Uterine smooth muscle cell (primary cell): ENCODE measurements around the gene MRPL34. TPM values are rescaled to one million over a fixed set of nuclear protein-coding genes. Genes with fewer than 3 reads are reported as not detected.

ENCODE experiments used
- total RNA-seq: library from RNA; depleted of rRNA; stranded (reverse); fragments of >200 nt; gene quantifications from 2 replicates; pipeline ENCODE4 v1.2.3, GENCODE V29; 2014

Gene MRPL34
- 33.4 and 35.2 TPM in 2 replicates for total RNA-seq

GRCh38 chr19:17305517-17306284 lies at the start of gene MRPL34:
TSS of gene MRPL34 (plus strand) at chr19:17305872. CDS start at chr19:17305893, 21 bp downstream.

GRCh38 chr19:17264641-17264979 lies 41.1 kb upstream of the MRPL34 start, which contains the start of gene USHBP1:
TSS of gene USHBP1 (minus strand) at chr19:17264745. CDS start at chr19:17264299, 446 bp downstream.

GRCh38 chr19:17266975-17267788 lies 38.5 kb upstream of the MRPL34 start, which contains the start of gene BABAM1:
TSS of gene BABAM1 (plus strand) at chr19:17267443. CDS start at chr19:17268807, 1,364 bp downstream.

GRCh38 chr19:17281391-17282304 lies 24.0 kb upstream of the MRPL34 start, which contains the start of gene ANKLE1:
TSS of gene ANKLE1 (plus strand) at chr19:17281901. CDS start at chr19:17281921, 20 bp downstream.

GRCh38 chr19:17303167-17303939 lies 2.3 kb upstream of the MRPL34 start, which contains the start of gene ABHD8:
TSS of gene ABHD8 (minus strand) at chr19:17303425. CDS start at chr19:17301616, 1,809 bp downstream.

GRCh38 chr19:17309198-17309964 lies 3.7 kb downstream of the MRPL34 start, which contains the start of gene DDA1:
TSS of gene DDA1 (plus strand) at chr19:17309563. CDS start at chr19:17309655, 92 bp downstream.

GRCh38 chr19:17334414-17335409 lies 29.0 kb downstream of the MRPL34 start, which contains the start of gene ANO8:
TSS of gene ANO8 (minus strand) at chr19:17334855. CDS start at chr19:17334670, 185 bp downstream.

GRCh38 chr19:17336872-17337674 lies 31.4 kb downstream of the MRPL34 start, which contains the start of gene GTPBP3:
TSS of gene GTPBP3 (plus strand) at chr19:17337553. CDS start at chr19:17337612, 59 bp downstream.

Other genes starting within 250 kb of the MRPL34 start
- 2.7 and 7.6 TPM in 2 replicates for gene HAUS8, start 230.4 kb upstream of the MRPL34 start, total RNA-seq
- 76.7 and 80.3 TPM in 2 replicates for gene MYO9B, start 230.1 kb upstream of the MRPL34 start, total RNA-seq
- gene USE1, start 90.5 kb upstream of the MRPL34 start, total RNA-seq, result 20.7 and 35.5 TPM in 2 replicates
- gene OCEL1, start 79.6 kb upstream of the MRPL34 start, total RNA-seq, result 1.8 and 5.0 TPM in 2 replicates
- 48.8 and 51.2 TPM in 2 replicates for gene NR2F6, start 60.0 kb upstream of the MRPL34 start, total RNA-seq
- under 0.01 TPM in 1 of 2 replicates, not detected in the other for gene USHBP1, start 41.1 kb upstream of the MRPL34 start, total RNA-seq
- 80.6 and 96.4 TPM in 2 replicates for gene BABAM1, start 38.4 kb upstream of the MRPL34 start, total RNA-seq
- gene ANKLE1, start 24.0 kb upstream of the MRPL34 start, total RNA-seq, result 0.44 and 1.00 TPM in 2 replicates
- 10.8 and 20.4 TPM in 2 replicates for gene ABHD8, start 2.4 kb upstream of the MRPL34 start, total RNA-seq
- gene DDA1, start 3.7 kb downstream of the MRPL34 start, total RNA-seq, result 16.2 and 25.8 TPM in 2 replicates
- gene ANO8, start 29.0 kb downstream of the MRPL34 start, total RNA-seq, result 5.4 and 6.3 TPM in 2 replicates
- 16.9 and 27.0 TPM in 2 replicates for gene GTPBP3, start 31.7 kb downstream of the MRPL34 start, total RNA-seq
- gene PLVAP, start 71.5 kb downstream of the MRPL34 start, total RNA-seq, result 0.22 and 0.50 TPM in 2 replicates
- gene CCDC194, start 88.3 kb downstream of the MRPL34 start, total RNA-seq, result not detected in 2 replicates
- gene BST2, start 99.8 kb downstream of the MRPL34 start, total RNA-seq, result 0.77 and 2.1 TPM in 2 replicates
- 36.7 and 38.1 TPM in 2 replicates for gene MVB12A, start 114.2 kb downstream of the MRPL34 start, total RNA-seq
- gene TMEM221, start 142.8 kb downstream of the MRPL34 start, total RNA-seq, result 0.25 TPM in 1 of 2 replicates, not detected in the other
- not detected in 2 replicates for gene NXNL1, start 155.1 kb downstream of the MRPL34 start, total RNA-seq
- gene SLC27A1, start 164.7 kb downstream of the MRPL34 start, total RNA-seq, result 15.6 and 41.9 TPM in 2 replicates
- 38.1 and 64.4 TPM in 2 replicates for gene PGLS, start 205.8 kb downstream of the MRPL34 start, total RNA-seq
- 102 and 118 TPM in 2 replicates for gene COLGALT1, start 249.8 kb downstream of the MRPL34 start, total RNA-seq